ENCODE results near the gene CMSS1.

CMSS1 gene

DNA sequence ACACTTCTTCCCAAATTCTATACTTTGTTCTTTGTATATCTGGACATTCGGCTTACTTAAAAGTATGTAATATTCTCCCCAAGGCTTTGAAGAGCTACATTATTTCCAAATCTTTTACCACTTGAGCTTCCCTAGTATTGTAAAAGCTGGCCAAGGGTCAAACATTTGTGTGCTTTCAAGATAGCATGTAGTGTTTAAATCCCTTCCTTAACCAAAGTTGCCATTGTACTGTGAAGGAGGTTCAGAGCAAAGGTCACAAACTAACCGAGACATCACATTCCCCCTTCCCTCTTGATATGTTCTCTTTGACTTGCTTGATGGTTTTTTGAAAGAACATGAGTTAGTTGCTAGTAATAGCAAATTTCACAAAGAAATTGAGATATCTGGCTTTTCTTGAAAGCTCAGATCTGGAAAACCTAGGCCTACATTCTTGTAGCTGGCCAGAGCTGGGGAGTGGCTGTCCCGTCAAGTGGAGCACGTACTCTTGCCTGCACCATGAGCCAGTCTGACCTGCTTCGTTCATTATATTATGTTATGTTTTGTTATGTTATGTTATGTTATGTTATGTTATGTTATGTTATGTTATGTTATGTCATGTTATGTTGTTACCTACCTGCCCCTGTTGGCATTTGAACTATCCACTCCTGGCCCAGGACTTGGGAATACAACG, 236.4 kb downstream of the CMSS1 start:
- no peak for TF ChIP-seq CTCF (IDR thresholded peaks at IDR 0.05; ENCODE audit: low read depth, low read length)
- DNase-seq (ENCODE audit: extremely low read depth, low read depth): no peak

GRCh38 chr3:100057716-100058575, 240.3 kb downstream of the CMSS1 start:
- no peak; the same call in 1 of the 2 replicates for TF ChIP-seq CTCF (IDR thresholded peaks at IDR 0.05; ENCODE audit: low read depth, low read length)
- DNase-seq (ENCODE audit: extremely low read depth, low read depth): no peak

GRCh38 chr3:100059472-100059871, 241.8 kb downstream of the CMSS1 start:
- DNase-seq (ENCODE audit: extremely low read depth, low read depth): no peak
- no peak for TF ChIP-seq CTCF (IDR thresholded peaks at IDR 0.05; ENCODE audit: low read depth, low read length)

GRCh38 chr3:100060685-100061484, 243.2 kb downstream of the CMSS1 start:
- no peak for TF ChIP-seq CTCF (IDR thresholded peaks at IDR 0.05; ENCODE audit: low read depth, low read length)
- DNase-seq (ENCODE audit: extremely low read depth, low read depth): no peak

DNA sequence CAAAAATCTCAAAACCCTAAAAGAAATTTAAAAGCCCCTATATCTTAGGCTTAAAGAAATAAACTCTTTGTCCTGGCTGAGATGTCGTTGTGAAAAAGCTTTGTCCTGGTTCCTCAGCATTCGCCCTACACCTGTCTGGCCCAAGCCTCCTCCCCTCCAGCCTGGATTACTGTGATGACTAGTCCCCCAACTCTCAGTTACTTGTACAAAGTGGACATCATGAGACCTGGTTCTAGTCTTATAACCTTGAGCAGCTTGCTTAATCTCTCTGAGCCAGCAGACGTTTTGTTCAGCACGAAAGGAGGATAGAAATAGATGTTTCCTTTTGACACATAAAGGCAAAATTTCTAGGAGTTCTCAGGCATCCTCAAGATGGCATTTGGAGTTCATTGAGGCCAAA, 245.0 kb downstream of the CMSS1 start:
- no peak for TF ChIP-seq CTCF (IDR thresholded peaks at IDR 0.05; ENCODE audit: low read depth, low read length)
- no peak for DNase-seq (ENCODE audit: extremely low read depth, low read depth)

GRCh38 chr3:100063929-100064461, 246.3 kb downstream of the CMSS1 start:
- TF ChIP-seq CTCF (IDR thresholded peaks at IDR 0.05; ENCODE audit: low read depth, low read length): no peak
- DNase-seq (ENCODE audit: extremely low read depth, low read depth): no peak

Measured in AG09319 (cell line).